Uterus (tissue), 2 donors: ENCODE measurements around the gene P2RX7.

Source experiments
- CTCF ChIP-seq, 4 experiments: fragments of 200-600 bp in 2 of 4; fragments of 450-650 bp in 2 of 4; sonication (generic) in 2 of 4; IDR thresholded peaks; one replicate each; pipeline ENCODE4 v1.5.1; 2016 to 2019; ENCODE audit warnings: antibody characterized with exemption in 4 of 4, mild to moderate bottlenecking in 2 of 4, moderate library complexity in 1 of 4
- POLR2A ChIP-seq, 2 donors: fragments of 450-650 bp; IDR thresholded peaks; one replicate each; pipeline ENCODE4 v1.6.1; 2016; ENCODE audit warnings: antibody characterized with exemption in 2 of 2, mild to moderate bottlenecking in 1 of 2, moderate library complexity in 1 of 2

DNA sequence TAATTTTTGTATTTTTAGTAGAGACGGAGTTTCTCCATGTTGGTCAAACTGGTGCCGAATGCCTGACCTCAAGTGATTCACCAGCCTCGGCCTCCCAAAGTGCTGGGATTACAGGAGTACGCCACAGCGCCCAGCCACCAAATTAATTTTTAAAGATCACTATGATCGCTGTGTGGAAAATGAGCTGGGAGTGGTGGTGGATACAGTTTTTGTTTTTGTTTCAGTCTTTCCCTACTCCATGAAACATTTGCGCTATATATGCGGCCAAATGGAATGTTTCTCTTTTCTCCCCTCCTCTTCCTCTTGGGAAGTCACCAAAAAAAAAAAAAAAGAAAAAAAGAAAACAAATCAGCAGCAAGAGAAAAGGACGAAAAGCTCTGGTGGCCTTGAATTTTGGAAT lies 56.5 kb downstream of the P2RX7 start:
- TF ChIP-seq POLR2A (IDR thresholded peaks at IDR 0.05) (no peak), CTCF (IDR thresholded peaks at IDR 0.05) (no peak)
